ENCODE data around the gene ZNF81.
"Not testable (repeated sequence)": the region's sequence is repeated elsewhere in the genome, so short reads cannot be mapped to it uniquely, and the experiment has no call there.

Gene ZNF81

GRCh38 chrX:47936940-47937317 is 100.2 kb downstream of the ZNF81 start:
- no peak for DNase-seq

- no peak for DNase-seq
Measured at GRCh38 chrX:47940448-47940847, 103.7 kb downstream of the ZNF81 start.

GRCh38 chrX:47941423-47941822 is 104.7 kb downstream of the ZNF81 start:
- no peak for DNase-seq

- DNase-seq: not testable (repeated sequence)
Measured at GRCh38 chrX:47955295-47955694, 118.6 kb downstream of the ZNF81 start.

- no peak for DNase-seq
Measured at GRCh38 chrX:47956016-47956415, 119.3 kb downstream of the ZNF81 start.

GRCh38 chrX:47958206-47958605 is 121.5 kb downstream of the ZNF81 start:
- not testable (repeated sequence) for DNase-seq

GRCh38 chrX:47958761-47959342 is 122.2 kb downstream of the ZNF81 start:
- no peak for DNase-seq

GRCh38 chrX:47960406-47960805 is 123.7 kb downstream of the ZNF81 start:
- DNase-seq: no peak

GRCh38 chrX:47961830-47962229 is 125.1 kb downstream of the ZNF81 start:
- not testable (repeated sequence) for DNase-seq

GRCh38 chrX:47965526-47965925 is 128.8 kb downstream of the ZNF81 start:
- not testable (repeated sequence) for DNase-seq
